ENCODE data around the gene SPRED3. TPM values are rescaled to one million over a fixed set of nuclear protein-coding genes. Genes with fewer than 3 reads are reported as not detected.
"Not testable (repeated sequence)": the region's sequence is repeated elsewhere in the genome, so short reads cannot be mapped to it uniquely, and the experiment has no call there.

Gene SPRED3
- total and polyA plus RNA-seq, 8 donors = 0.37 to 5.2 (median 0.96) TPM

DNA sequence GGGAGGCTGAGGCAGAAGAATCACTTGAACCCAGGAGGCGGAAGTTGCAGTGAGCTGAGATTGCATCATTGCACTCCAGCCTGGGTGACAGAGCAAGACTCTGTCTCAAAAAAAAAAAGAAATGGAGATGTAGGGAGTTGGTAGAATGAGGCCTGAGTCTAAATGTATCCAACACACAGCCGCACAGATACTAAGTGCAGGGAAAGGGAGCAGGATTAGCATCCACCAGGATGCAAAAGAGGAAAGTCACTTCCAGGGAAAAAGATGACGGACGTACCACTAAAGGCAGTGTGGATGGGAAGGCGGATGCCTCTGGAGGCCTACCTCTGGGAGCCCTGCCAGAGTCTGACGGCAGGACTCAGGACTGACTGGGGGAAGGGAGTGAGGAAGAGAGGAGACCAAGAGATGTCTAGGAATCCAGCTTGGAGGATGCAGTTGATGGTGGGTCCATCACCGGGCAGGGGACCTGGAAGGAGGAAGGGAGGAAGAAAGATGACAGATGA lies 21.2 kb downstream of the SPRED3 start:
- peak in 2 of 4 donors; percentile 31 to 47 for ATAC-seq
- 43 to 46% methylated on average over 7 of the region's 7 CpGs for WGBS, 2 donors
- Histone ChIP-seq H3K4me3 (no peak overlapping the region), H3K36me3 (peaks cover 0 to 9% (median 0%) of the 10 kb centered on the region in 3 donors), H3K27ac (no peak overlapping the region), H3K9me3 (no peaks in the 10 kb centered on the region), H3K27me3 (no peaks in the 10 kb centered on the region), H3K4me1 (no peaks in the 10 kb centered on the region)
- no peak for FAIRE-seq
- TF ChIP-seq, protein P1, sequence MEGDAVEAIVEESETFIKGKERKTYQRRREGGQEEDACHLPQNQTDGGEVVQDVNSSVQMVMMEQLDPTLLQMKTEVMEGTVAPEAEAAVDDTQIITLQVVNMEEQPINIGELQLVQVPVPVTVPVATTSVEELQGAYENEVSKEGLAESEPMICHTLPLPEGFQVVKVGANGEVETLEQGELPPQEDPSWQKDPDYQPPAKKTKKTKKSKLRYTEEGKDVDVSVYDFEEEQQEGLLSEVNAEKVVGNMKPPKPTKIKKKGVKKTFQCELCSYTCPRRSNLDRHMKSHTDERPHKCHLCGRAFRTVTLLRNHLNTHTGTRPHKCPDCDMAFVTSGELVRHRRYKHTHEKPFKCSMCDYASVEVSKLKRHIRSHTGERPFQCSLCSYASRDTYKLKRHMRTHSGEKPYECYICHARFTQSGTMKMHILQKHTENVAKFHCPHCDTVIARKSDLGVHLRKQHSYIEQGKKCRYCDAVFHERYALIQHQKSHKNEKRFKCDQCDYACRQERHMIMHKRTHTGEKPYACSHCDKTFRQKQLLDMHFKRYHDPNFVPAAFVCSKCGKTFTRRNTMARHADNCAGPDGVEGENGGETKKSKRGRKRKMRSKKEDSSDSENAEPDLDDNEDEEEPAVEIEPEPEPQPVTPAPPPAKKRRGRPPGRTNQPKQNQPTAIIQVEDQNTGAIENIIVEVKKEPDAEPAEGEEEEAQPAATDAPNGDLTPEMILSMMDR (IDR thresholded peaks at IDR 0.05) = no peak
- intact Hi-C loops (cut with DNase I) = loop anchor here in 1 of 3 donors (10.0 kb wide), 1 partner anchor 205 kb away; the partner anchor contains the start of genes EIF3K and MAP4K1
- no peak for DNase-seq

DNA sequence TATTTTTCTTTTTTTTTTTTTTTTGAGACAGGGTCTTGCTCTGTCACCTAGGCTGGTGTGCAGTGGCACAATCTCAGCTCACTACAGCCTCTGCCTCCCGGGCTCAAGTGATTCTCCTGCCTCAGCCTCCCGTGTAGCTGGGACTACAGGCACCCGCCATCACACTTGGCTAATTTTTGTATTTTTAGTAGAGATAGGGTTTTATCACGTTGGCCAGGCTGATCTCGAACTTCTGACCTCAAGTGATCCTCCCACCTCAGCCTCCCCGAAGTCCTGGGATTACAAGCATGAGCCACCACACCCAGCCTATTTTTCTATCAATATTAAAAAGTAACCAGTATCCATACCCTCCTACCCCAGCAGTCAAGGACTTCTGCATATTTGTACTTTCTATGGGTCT lies 21.9 kb downstream of the SPRED3 start:
- FAIRE-seq; H3K36me3 ChIP-seq; H3K27me3 ChIP-seq; intact Hi-C loops (cut with DNase I); H3K4me3 ChIP-seq; H3K9me3 ChIP-seq; H3K27ac ChIP-seq; DNase-seq; H3K4me1 ChIP-seq; ATAC-seq: not testable (repeated sequence)
- WGBS, 2 donors = 52 to 69% methylated on average over 6 of the region's 6 CpGs

DNA sequence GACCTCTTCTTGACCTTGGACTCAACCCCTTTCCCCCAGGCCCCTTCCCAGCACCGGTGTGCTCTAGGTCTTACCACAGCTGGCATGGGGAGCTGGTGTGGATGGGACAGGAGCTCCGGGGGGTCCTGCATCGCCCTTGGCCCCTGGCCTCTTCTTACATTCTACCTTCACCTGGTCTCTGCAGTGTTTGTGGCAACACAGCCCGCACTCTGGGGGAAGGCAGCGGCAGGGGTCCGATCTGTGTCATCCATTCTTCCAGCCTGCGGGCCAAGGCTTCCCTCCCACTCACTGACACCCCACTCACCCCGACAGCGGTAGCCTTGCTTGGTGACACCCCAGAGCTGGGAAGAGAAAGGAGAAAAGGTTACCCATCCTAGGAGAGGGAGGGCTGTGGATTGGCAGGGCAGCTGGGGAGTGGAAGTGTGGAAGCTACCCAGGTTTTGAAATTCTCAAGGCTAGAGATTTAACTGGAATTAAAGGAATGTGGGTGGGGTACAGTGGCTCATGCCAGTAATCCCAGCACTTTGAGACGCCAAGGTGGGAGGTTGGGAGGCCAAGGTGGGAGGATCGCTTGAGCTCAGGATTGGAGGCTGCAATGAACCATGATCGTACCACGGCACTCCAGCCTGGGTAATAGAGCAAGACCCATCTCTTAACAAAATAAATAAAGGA lies 22.7 kb downstream of the SPRED3 start:
- DNase-seq (no peak), FAIRE-seq (no peak), ATAC-seq (peak in 2 of 4 donors; percentile 17 to 21)
- intact Hi-C loops (cut with DNase I) = no loop called here
- 76 to 83% methylated on average over 13 of the region's 13 CpGs for WGBS, 2 donors
- no peaks in the 10 kb centered on the region for H3K4me1 ChIP-seq
- H3K36me3 ChIP-seq = peaks cover 0 to 9% (median 0%) of the 10 kb centered on the region in 3 donors
- TF ChIP-seq, protein P1 (IDR thresholded peaks at IDR 0.05) = no peak
- H3K9me3 ChIP-seq = no peaks in the 10 kb centered on the region
- H3K4me3 ChIP-seq = no peak overlapping the region
- H3K27ac ChIP-seq = no peak overlapping the region
- no peaks in the 10 kb centered on the region for H3K27me3 ChIP-seq

DNA sequence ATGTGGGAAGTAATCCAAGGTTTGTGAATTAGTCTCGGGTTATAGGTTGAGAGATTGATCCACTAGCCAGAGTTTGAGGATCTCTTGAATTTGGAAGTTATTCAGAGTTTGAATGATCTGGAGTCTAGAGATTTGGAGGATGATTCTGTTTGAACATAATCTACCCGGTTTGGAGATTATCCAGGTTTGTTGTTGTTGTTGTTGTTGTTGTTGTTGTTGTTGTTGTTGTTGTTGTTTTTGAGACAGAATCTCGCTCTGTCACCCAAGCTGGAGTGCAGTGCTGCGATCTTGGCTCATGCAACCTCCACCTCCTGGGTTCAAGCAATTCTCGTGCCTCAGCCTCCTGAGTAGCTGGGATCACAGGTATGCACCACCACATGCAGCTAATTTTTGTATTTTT lies 23.4 kb downstream of the SPRED3 start:
- ATAC-seq; H3K4me3 ChIP-seq; DNase-seq; intact Hi-C loops (cut with DNase I); FAIRE-seq; H3K27ac ChIP-seq; H3K4me1 ChIP-seq; H3K9me3 ChIP-seq; H3K36me3 ChIP-seq; H3K27me3 ChIP-seq: not testable (repeated sequence)
- 67 to 71% methylated on average over 5 of the region's 5 CpGs for WGBS, 2 donors

DNA sequence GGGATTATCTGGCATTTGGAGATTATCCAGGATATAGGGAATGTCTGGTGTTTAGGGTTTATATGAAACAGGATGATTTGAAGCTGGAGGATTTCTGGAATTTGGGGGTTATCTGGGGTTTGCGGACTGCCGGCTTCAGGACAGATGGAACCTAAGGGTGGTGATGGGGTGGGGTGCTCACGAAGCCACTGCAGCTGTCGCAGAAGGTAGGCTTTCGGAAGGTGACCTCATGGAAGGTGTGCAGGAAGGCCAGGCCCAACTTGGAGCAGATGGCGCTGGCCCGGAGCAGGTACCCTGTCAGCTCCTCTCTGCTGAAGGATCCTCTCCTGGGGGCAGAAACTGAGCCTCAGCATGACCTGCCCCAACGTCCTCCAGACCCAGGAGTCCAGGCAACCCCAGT lies 24.0 kb downstream of the SPRED3 start:
- no peaks in the 10 kb centered on the region for H3K9me3 ChIP-seq
- H3K27ac ChIP-seq = no peak overlapping the region
- FAIRE-seq = no peak
- intact Hi-C loops (cut with DNase I) = no loop called here
- H3K4me3 ChIP-seq = no peak overlapping the region
- no peaks in the 10 kb centered on the region for H3K27me3 ChIP-seq
- H3K4me1 ChIP-seq = no peaks in the 10 kb centered on the region
- DNase-seq = no peak
- no peak for ATAC-seq
- 84 to 88% methylated on average over 8 of the region's 8 CpGs for WGBS, 2 donors
- TF ChIP-seq, protein P1 (IDR thresholded peaks at IDR 0.05) = no peak
- no peaks in the 10 kb centered on the region for H3K36me3 ChIP-seq

DNA sequence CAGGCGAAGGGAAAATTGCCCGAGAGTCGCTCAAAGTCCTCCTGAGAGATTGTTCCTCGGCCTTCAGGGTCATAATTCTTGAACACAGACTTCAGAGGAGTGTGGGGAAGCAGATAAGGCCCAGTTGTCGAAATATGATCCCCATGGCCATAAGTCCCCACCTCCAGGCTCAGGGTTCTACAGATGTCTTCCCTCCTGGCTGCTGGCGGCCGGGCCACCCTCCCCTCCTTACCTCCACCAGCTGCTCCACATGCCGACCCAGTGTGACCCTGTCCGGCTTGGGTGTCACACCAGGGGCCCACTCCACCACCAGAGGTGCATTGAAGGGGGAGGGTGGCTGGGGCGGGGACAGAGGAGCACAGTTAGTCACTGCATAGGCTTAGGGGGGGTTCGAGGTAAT lies 24.5 kb downstream of the SPRED3 start:
- WGBS, 2 donors = 65 to 71% methylated on average over 11 of the region's 11 CpGs
- ATAC-seq (no peak), FAIRE-seq (no peak), DNase-seq (peak in 1 of 6 donors; percentile 53)
- no peaks in the 10 kb centered on the region for H3K9me3 ChIP-seq
- no peak overlapping the region for H3K27ac ChIP-seq
- H3K36me3 ChIP-seq = no peaks in the 10 kb centered on the region
- no peaks in the 10 kb centered on the region for H3K4me1 ChIP-seq
- TF ChIP-seq, protein P1 (IDR thresholded peaks at IDR 0.05) = no peak
- intact Hi-C loops (cut with DNase I) = no loop called here
- no peaks in the 10 kb centered on the region for H3K27me3 ChIP-seq
- H3K4me3 ChIP-seq = no peak overlapping the region
